H1 (cell line): ENCODE results near the gene KLK10. TPM values are rescaled to one million over a fixed set of nuclear protein-coding genes. Genes with fewer than 3 reads are reported as not detected.

Experiments
- TCF12 ChIP-seq: IDR thresholded peaks from 2 replicates; pipeline ENCODE4 v1.6.1; 2011; ENCODE audit warnings: low read depth, mild to moderate bottlenecking, low read length
- polyA plus RNA-seq, 7 experiments: library from polyadenylated mRNA; depleted of rRNA in 3 of 7; stranded (reverse) in 5 of 7; unstranded in 2 of 7; fragments of >200 nt in 5 of 7; fragments of 200-250 nt in 2 of 7; gene quantifications; 1 replicate in 5 of 7; 2 replicates in 1 of 7; 4 replicates in 1 of 7; pipeline versions ENCODE4 v1.2.1 to v1.2.3, GENCODE V29; 2011 to 2013; ENCODE audit warnings: missing spikeins in 2 of 7, mixed read lengths in 2 of 7
- total RNA-seq: library from RNA; stranded (reverse); fragmentation: NEBNext Ultra II Directional; extraction: Animal tissue kit (Norgen Biotek cat#: 25700); gene quantifications from 2 replicates; pipeline ENCODE4 v1.2.1, GENCODE V29; 2021
- TF ChIP-seq, protein P1 (sequence below): fragments of 300-600 bp; sonication (generic); IDR thresholded peaks from 2 replicates; pipeline ENCODE4 v1.7.1; 2012; ENCODE audit warnings: low read length, moderate library complexity, mild to moderate bottlenecking, inconsistent platforms; ENCODE audit not compliant: insufficient replicate concordance

KLK10 gene
- total and polyA plus RNA-seq, 2 of the 8 experiments (the other 6 are each of a cell fraction or from before 2014, with no cell fraction given), result 4.8 to 9.7 TPM

DNA sequence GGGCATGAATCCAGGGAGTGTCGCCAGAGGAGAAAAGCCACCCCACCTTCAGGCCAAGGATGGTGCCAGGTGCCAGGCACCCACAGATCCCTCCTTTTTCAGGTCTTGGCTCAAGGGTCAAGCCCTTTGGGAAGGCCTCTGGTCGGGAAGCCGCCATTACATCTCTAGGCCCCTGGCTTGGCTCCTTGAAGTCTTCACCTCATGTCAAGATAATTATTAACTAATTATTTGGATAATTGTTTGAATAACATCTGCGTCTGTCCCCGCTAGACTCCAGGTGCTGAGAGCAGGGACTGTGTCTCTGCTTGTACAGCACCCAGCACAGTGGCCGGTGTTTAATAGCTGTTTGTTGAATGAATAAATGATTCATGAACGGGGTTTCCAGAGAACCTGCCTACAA is 44.2 kb upstream of the KLK10 start (continued):
- TF ChIP-seq, protein P1, sequence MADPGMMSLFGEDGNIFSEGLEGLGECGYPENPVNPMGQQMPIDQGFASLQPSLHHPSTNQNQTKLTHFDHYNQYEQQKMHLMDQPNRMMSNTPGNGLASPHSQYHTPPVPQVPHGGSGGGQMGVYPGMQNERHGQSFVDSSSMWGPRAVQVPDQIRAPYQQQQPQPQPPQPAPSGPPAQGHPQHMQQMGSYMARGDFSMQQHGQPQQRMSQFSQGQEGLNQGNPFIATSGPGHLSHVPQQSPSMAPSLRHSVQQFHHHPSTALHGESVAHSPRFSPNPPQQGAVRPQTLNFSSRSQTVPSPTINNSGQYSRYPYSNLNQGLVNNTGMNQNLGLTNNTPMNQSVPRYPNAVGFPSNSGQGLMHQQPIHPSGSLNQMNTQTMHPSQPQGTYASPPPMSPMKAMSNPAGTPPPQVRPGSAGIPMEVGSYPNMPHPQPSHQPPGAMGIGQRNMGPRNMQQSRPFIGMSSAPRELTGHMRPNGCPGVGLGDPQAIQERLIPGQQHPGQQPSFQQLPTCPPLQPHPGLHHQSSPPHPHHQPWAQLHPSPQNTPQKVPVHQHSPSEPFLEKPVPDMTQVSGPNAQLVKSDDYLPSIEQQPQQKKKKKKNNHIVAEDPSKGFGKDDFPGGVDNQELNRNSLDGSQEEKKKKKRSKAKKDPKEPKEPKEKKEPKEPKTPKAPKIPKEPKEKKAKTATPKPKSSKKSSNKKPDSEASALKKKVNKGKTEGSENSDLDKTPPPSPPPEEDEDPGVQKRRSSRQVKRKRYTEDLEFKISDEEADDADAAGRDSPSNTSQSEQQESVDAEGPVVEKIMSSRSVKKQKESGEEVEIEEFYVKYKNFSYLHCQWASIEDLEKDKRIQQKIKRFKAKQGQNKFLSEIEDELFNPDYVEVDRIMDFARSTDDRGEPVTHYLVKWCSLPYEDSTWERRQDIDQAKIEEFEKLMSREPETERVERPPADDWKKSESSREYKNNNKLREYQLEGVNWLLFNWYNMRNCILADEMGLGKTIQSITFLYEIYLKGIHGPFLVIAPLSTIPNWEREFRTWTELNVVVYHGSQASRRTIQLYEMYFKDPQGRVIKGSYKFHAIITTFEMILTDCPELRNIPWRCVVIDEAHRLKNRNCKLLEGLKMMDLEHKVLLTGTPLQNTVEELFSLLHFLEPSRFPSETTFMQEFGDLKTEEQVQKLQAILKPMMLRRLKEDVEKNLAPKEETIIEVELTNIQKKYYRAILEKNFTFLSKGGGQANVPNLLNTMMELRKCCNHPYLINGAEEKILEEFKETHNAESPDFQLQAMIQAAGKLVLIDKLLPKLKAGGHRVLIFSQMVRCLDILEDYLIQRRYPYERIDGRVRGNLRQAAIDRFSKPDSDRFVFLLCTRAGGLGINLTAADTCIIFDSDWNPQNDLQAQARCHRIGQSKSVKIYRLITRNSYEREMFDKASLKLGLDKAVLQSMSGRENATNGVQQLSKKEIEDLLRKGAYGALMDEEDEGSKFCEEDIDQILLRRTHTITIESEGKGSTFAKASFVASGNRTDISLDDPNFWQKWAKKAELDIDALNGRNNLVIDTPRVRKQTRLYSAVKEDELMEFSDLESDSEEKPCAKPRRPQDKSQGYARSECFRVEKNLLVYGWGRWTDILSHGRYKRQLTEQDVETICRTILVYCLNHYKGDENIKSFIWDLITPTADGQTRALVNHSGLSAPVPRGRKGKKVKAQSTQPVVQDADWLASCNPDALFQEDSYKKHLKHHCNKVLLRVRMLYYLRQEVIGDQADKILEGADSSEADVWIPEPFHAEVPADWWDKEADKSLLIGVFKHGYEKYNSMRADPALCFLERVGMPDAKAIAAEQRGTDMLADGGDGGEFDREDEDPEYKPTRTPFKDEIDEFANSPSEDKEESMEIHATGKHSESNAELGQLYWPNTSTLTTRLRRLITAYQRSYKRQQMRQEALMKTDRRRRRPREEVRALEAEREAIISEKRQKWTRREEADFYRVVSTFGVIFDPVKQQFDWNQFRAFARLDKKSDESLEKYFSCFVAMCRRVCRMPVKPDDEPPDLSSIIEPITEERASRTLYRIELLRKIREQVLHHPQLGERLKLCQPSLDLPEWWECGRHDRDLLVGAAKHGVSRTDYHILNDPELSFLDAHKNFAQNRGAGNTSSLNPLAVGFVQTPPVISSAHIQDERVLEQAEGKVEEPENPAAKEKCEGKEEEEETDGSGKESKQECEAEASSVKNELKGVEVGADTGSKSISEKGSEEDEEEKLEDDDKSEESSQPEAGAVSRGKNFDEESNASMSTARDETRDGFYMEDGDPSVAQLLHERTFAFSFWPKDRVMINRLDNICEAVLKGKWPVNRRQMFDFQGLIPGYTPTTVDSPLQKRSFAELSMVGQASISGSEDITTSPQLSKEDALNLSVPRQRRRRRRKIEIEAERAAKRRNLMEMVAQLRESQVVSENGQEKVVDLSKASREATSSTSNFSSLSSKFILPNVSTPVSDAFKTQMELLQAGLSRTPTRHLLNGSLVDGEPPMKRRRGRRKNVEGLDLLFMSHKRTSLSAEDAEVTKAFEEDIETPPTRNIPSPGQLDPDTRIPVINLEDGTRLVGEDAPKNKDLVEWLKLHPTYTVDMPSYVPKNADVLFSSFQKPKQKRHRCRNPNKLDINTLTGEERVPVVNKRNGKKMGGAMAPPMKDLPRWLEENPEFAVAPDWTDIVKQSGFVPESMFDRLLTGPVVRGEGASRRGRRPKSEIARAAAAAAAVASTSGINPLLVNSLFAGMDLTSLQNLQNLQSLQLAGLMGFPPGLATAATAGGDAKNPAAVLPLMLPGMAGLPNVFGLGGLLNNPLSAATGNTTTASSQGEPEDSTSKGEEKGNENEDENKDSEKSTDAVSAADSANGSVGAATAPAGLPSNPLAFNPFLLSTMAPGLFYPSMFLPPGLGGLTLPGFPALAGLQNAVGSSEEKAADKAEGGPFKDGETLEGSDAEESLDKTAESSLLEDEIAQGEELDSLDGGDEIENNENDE, result no peak
- no peak for TF ChIP-seq TCF12
